GM21717 (cell line): ENCODE measurements around the gene VDAC2.
A peak's percentile ranks its signal among the peaks of the same experiment; 100 is the strongest.
"Not testable (repeated sequence)": the region's sequence is repeated elsewhere in the genome, so short reads cannot be mapped to it uniquely, and the experiment has no call there.

Experiments used
- ATAC-seq: cut with Tn5 transposase; IDR thresholded peaks from one replicate; pipeline ENCODE4 v1.9.1; 2021; ENCODE audit warnings: mild to moderate bottlenecking, moderate library complexity; ENCODE audit not compliant: unreplicated experiment

The VDAC2 gene

DNA sequence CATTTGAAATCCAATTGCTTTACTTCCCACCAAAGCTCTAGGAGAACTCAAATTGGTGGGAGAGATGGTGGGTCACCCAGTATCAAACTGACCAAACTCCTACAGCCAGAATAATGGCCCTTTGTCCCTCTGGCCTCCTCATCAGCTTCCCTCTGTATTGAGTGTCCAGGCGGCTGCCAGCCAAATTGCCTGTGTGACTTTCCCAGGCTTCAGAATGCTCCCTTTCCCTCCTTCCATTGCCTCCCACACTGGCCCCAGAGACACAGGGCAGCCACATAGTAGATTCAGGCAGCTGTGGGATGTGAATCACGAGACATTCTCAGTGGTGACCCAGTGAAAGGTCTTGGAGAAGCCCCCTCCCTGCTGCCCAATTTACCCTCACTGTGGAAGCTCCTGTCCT is 12.7 kb upstream of the VDAC2 start:
- no peak for ATAC-seq

DNA sequence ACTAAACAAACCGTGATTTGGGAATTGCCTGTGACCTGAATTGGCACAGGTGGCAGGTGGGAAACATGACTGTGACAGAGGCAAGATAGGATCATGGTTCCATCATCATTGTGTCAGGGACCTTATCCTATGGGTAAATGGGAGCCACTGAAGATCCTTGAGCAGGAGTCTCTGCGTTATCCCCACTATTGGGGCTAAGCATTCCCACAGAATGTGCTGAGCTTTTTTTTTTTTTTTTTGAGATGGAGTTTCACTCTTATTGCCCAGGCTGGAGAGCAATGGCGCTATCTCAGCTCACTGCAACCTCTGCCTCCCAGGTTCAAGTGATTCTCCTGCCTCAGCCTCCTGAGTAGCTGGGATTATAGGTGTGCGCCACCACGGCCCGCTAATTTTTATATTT is 10.6 kb upstream of the VDAC2 start:
- ATAC-seq = not testable (repeated sequence)

GRCh38 chr10:75201793-75202307 is 8.7 kb upstream of the VDAC2 start:
- no peak for ATAC-seq

DNA sequence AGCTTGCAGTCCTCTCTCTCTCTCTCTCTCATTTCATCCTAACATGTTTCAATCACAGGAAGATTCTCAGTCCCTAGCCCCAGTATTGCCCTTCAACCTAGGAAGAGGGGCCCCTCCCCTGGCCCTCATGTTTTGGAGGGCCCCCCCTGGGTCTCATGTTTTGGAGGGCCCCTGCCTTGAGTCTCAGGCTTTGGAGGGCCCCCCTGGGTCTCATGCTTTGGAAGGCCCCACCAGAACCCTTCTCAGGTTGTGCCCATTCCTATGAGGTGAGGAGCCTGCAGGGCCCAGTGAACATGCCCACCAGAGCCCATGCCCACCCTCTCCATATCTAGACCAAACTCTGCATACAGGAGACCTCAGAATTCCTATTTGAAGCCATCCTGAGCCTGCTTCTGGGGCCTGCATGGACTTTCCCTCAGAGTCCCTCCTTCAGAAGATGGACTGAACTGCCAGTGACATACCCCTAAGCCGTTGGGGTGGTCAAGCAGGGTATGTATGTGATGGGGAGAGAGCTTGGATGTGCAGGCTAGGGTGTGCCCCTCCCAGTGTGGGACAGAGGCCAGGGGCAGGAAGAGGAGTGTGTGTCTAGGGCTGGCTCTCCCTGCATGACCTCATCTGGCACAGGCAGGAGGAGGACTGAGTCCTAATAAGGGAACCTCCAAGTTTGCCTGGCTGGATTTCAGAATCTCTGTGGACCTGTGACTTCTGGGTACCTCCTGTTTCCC is 8.1 kb upstream of the VDAC2 start:
- ATAC-seq = no peak

- ATAC-seq = not testable (repeated sequence)
These were observed 7.5 kb upstream of the VDAC2 start for GRCh38 chr10:75203046-75203620.

GRCh38 chr10:75203724-75204123 is 6.9 kb upstream of the VDAC2 start:
- ATAC-seq = no peak

- ATAC-seq = no peak
These were observed 4.7 kb upstream of the VDAC2 start for GRCh38 chr10:75205908-75206307.

GRCh38 chr10:75206638-75207037 is 4.0 kb upstream of the VDAC2 start:
- ATAC-seq = not testable (repeated sequence)

GRCh38 chr10:75207079-75207856 is 3.3 kb upstream of the VDAC2 start:
- no peak for ATAC-seq

DNA sequence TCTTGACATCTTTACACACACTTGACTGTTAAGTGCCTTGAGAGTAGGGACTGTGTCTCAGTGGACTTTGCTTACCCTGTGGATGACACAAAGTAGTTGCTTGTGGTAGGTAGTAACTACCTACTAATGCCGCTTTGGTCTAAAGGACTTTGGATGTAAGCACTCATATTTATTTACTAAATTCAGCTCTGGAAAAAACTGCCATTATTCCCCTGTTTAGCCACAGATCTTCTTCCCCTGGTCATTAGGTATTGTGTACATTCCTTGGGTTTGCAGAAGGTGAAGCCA is 2.8 kb upstream of the VDAC2 start:
- ATAC-seq = no peak

- ATAC-seq = no peak
These were observed 2.4 kb upstream of the VDAC2 start for GRCh38 chr10:75208181-75208580.

GRCh38 chr10:75209086-75209920 is 1.3 kb upstream of the VDAC2 start:
- no peak for ATAC-seq

GRCh38 chr10:75209921-75210281 is 695 bp upstream of the VDAC2 start:
- ATAC-seq = peak; percentile 71

DNA sequence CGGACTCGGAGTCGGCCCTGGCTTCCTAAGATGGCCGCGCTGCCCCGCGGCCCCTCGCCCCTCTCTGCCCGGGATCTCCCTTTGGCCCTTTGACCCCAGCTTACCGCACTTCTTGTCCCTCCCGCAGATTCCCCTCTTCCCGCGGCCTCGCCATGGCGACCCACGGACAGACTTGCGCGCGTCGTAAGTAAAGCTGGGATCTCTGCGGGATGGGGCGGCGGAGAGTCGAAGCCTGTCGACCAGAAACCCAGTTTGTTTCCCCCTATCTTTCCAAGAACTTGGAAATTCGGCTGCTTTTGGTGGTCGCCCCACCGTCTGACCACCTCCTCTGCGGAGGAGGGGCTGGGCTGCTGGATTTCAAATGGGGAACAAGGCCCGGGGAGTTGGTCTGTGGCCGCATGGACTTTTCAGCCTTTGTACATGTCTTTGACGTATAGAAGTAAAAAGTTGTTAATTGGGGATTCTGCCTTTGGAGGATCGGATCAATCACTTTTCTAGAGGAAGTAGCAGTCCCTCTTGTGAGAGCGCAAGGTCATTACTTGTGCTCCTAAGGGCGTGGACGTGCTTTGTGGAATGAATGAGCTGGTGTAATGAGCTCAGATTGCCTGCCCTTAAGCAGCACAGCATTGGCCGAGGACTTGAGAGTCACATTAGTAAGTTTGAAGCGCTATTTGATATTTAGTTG is 553 bp downstream of the VDAC2 start:
- no peak for ATAC-seq

DNA sequence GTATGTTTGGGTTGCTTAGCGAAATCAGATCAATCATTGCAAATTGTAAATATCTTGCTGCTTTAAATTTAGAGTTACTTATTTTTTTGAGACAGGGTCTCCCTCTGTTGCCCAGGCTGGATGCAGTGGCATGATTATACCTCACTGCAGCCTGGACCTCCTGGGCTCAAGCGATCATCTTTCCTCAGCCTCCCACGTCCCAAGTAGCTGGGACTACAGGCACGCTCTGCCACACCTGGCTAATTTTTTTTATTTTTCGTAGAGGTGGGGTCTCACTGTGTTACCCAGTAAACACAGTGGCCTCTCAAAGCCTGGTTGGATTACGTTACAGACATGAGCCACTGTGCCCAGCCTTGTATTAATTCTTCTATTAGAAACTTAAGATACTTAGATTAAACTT is 1.7 kb downstream of the VDAC2 start:
- no peak for ATAC-seq

- no peak for ATAC-seq
These were observed 9.7 kb downstream of the VDAC2 start for GRCh38 chr10:75220274-75220673.

GRCh38 chr10:75221492-75221891 is 10.9 kb downstream of the VDAC2 start:
- ATAC-seq = not testable (repeated sequence)

GRCh38 chr10:75223507-75223906 is 12.9 kb downstream of the VDAC2 start:
- ATAC-seq = no peak

GRCh38 chr10:75226095-75226494 is 15.5 kb downstream of the VDAC2 start:
- no peak for ATAC-seq

DNA sequence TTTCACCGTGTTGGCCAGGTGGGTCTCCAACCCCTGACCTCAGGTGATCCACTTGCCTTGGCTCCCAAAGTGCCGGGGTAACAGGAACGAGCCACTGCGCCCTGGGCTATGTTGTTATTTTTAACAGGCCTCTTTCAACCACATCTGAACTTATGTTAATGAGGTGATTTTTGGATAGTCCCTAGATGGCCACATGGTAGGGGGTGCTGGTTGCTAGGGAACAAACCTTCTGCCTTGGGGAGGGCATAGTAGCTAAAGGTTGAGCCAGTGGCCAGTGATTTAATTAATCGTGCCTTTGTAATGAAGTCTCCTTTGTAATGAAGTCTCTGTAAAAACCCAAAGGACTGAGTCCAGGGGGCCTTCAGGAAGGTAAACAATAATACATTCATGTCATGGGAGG is 16.1 kb downstream of the VDAC2 start:
- ATAC-seq = no peak

DNA sequence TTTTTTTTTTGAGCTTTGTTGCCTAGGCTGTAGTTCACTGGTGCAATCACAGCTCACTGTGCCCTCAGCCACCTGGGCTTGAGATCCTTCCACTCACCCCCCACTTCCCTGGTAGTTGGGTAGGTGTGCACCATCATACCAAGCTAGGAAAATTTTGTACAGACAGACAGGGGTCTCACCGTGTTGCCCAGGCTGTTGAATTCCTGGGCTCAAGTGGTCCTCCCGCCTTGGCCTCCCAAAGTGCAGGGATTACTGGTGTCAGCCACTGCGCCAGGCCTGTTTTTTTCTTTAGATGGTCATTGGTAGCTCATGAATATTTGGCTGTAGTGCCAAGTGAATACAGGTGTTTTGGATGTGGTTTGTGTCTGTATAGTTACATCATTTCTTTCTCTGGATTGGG is 17.7 kb downstream of the VDAC2 start:
- no peak for ATAC-seq
